Measurements from ENCODE around the gene G6PD. TPM values are rescaled to one million over a fixed set of nuclear protein-coding genes. Genes with fewer than 3 reads are reported as not detected.

G6PD gene
- total and polyA plus RNA-seq, 2 of the 4 experiments (the other 2 are of a cell fraction): 77.1 to 213 TPM

DNA sequence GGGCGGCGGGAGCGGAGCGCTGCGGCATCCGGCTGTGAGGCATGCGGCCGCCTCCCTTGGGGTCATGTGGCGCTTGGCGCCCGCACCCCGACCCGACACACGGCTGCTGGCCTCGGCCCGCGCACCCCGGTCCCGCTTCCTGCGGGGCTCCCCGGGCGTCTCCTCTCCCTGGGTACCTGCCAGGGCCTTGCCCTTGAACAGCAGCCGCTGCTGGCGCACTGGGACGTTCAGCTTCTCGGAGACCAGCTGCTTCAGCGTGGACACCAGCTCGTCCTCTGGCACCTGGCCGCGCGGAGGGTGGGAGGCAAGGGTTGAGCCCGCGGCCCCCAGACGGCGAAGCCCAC lies 60.6 kb downstream of the G6PD start:
- peak overlapping the region; percentile 68 for H3K4ac ChIP-seq (ENCODE audit: low read depth, low read length)
- POLR2A ChIA-PET (ENCODE audit: unreplicated experiment): interaction anchor here (0.6 kb wide), 1 partner anchor 36 kb away, joined by 6 read pairs; no protein-coding TSS in a partner anchor
- no peaks in the 10 kb centered on the region for H3K9me3 ChIP-seq (ENCODE audit: control insufficient read depth, insufficient read depth, low read length)
- no peak for TF ChIP-seq SMC3 (IDR thresholded peaks at IDR 0.05; ENCODE audit: low read depth, low read length)
- no peak for TF ChIP-seq CEBPB (IDR thresholded peaks at IDR 0.05; ENCODE audit: low read depth, low read length)
- TF ChIP-seq, protein P1, sequence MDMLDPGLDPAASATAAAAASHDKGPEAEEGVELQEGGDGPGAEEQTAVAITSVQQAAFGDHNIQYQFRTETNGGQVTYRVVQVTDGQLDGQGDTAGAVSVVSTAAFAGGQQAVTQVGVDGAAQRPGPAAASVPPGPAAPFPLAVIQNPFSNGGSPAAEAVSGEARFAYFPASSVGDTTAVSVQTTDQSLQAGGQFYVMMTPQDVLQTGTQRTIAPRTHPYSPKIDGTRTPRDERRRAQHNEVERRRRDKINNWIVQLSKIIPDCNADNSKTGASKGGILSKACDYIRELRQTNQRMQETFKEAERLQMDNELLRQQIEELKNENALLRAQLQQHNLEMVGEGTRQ (IDR thresholded peaks at IDR 0.05; ENCODE audit: low read depth, low read length): peak; percentile 34; the same call in 1 of the 2 replicates
- no peak for TF ChIP-seq ELK1 (IDR thresholded peaks at IDR 0.05; ENCODE audit: borderline replicate concordance, low read depth, low read length)
- no peak for TF ChIP-seq POLR2A (IDR thresholded peaks at IDR 0.05; ENCODE audit: low read depth, low read length)
- H4K20me1 ChIP-seq (ENCODE audit: insufficient read depth, low read length): peaks cover 4% of the 10 kb centered on the region; the same call in 1 of the 2 replicates
- peak overlapping the region; percentile 62; the same call in 1 of the 2 replicates for H4K91ac ChIP-seq (ENCODE audit: insufficient read depth, low read depth, low read length)
- in situ Hi-C loops (cut with MboI; ENCODE audit: low sequenced_read_pairs) (no loop called here), intact Hi-C loops (cut with micrococcal nuclease) (no loop called here), dilution Hi-C loops (cut with HindIII; ENCODE audit: low sequenced_read_pairs, unreplicated experiment) (no loop called here)
- no peak overlapping the region for H2BK120ac ChIP-seq (ENCODE audit: low read depth, low read length)
- H3K9me1 ChIP-seq (ENCODE audit: insufficient read depth, low read length): peaks cover 8% of the 10 kb centered on the region; the same call in 1 of the 2 replicates
- peak overlapping the region; percentile 24 to 78; a peak in 3 of 4 replicates for H4K8ac ChIP-seq (ENCODE audit: low read depth in 2 of 2, low read length in 2 of 2)
- H3K36me3 ChIP-seq (ENCODE audit: control insufficient read depth, insufficient read depth, low read length): peaks cover 16% of the 10 kb centered on the region; the same call in 1 of the 2 replicates
- H2BK20ac ChIP-seq (ENCODE audit: low read depth, low read length): no peak overlapping the region
- peaks cover 4% of the 10 kb centered on the region; the same call in 1 of the 2 replicates for H3K4me1 ChIP-seq (ENCODE audit: control insufficient read depth, insufficient read depth, low read length)
- peak overlapping the region; percentile 43 for H2BK5ac ChIP-seq (ENCODE audit: low read depth, low read length, poor library complexity, severe bottlenecking)
- H2BK15ac ChIP-seq (ENCODE audit: low read depth, low read length): no peak overlapping the region
- no peak overlapping the region for H3K23ac ChIP-seq (ENCODE audit: low read depth, low read length)
- H4K5ac ChIP-seq (ENCODE audit: low read depth, low read length): peak overlapping the region; percentile 46
- no peak overlapping the region for H3K18ac ChIP-seq (ENCODE audit: low read depth, low read length)
- H3K4me3 ChIP-seq (ENCODE audit: insufficient read depth, low read depth, low read length): peak overlapping the region; percentile 86
- no peaks in the 10 kb centered on the region for H3K27me3 ChIP-seq (ENCODE audit: control insufficient read depth, insufficient read depth, low read length)
- H3K27ac ChIP-seq (ENCODE audit: insufficient read depth, low read length): peak overlapping the region; percentile 83
- H2AFZ ChIP-seq (replicated peaks; ENCODE audit: low read length, poor library complexity): peak overlapping the region; percentile 69
- 0 out of 2 replicates have a peak overlapping the region, but pooled peaks have one; percentile 41 for H3K56ac ChIP-seq (ENCODE audit: extremely low read depth, insufficient read depth, low read length)
- peak overlapping the region; percentile 64 for H3K4me2 ChIP-seq (ENCODE audit: low read depth, low read length)
- ATAC-seq (ENCODE audit: low read depth): no peak
- H3K9ac ChIP-seq (ENCODE audit: low read depth, low read length): peak overlapping the region; percentile 86
- H3K14ac ChIP-seq (replicated peaks; ENCODE audit: low read depth, low read length): peak overlapping the region; percentile 82; the same call in 1 of the 2 replicates
- H2AK5ac ChIP-seq (ENCODE audit: low read depth, low read length): peak overlapping the region; percentile 67; the same call in 1 of the 2 replicates
- 36% methylated on average over 19 of the region's 35 CpGs; no CpG with 5 or more reads in 1 of the 2 experiments for WGBS, 2 experiments (ENCODE audit: extremely low coverage in 2 of 2, insufficient read length in 1 of 2)
- no TSS peak for BruUV-seq (replicated peaks)
- H2AK9ac ChIP-seq (replicated peaks; ENCODE audit: low read depth, low read length, poor library complexity): peak overlapping the region; percentile 99
- peaks cover 3 to 38% of the 10 kb centered on the region in 2 experiments; a peak in 3 of 4 replicates for H3K79me1 ChIP-seq (ENCODE audit: low read depth in 1 of 2, low read length in 2 of 2)
- CTCF ChIA-PET: no interaction called here
- DNase-seq: no peak
